Measurements from ENCODE around the gene TSPAN3.

Gene TSPAN3

DNA sequence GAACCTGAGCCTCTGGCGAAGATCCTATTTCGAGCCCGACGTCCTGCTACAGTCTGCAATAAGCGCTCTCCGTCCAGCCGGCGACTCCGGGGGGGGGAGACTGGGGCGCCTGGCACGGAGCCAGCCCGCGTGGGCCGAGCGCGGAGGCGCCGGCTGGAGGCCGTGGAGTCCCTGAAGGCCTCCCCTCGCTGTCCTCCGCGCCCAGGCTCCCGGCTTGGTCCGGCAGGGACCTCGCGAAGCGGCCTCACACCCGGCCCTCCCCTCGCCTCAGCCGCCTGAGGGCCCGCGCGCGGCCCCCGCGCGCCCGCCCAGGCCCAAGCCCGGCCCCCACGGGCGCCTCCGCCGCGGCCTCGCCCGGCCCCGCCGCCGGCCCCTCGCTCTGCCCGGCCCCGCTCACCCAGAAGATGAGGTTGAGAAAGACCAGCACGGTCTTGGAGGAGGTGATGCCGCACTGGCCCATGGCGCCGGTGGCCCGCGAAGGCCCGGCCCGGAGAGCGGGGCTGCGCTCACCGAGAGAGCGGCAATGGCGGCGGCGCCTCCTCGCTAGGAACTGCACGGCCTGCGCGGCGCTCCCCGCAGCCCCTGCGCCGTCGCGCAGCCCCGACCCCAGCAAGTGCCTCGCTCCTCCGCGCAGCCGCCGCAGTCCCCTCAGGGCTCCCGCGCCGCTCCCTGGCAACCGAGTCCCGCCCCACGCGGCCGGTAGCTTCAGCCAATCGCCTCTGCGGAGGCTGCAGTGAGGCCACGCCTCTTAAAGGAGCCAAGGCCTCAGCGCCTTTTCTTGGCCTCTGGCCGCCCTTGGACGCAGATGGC is at the start of gene TSPAN3:
TSPAN3 (minus strand) TSS at position 615 of the 810 bp plus-strand sequence; CDS start at position 460, 155 bp downstream.
- peak; percentile 90 for DNase-seq

- DNase-seq, result no peak
Measured at GRCh38 chr15:77120576-77120975, 49.7 kb upstream of the TSPAN3 start.

DNA sequence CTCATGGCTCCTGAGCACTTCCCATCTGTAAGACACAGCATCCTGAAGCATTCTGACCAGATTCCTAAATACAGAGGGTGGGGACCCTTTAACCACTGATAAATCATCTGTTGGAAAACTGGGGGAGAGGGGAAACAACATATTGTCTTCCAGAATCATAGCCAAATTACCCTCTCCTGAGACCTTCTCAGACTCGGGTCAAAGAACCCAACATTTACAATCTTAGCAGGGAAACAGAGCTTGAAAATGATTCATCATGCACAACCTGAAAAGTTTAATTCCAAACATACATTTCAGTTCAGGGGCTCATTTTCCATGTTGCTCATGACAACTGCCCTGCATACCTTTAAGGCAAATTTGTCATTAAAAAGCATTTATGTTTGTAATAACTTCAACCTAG is 48.5 kb upstream of the TSPAN3 start:
- DNase-seq, result no peak

DNA sequence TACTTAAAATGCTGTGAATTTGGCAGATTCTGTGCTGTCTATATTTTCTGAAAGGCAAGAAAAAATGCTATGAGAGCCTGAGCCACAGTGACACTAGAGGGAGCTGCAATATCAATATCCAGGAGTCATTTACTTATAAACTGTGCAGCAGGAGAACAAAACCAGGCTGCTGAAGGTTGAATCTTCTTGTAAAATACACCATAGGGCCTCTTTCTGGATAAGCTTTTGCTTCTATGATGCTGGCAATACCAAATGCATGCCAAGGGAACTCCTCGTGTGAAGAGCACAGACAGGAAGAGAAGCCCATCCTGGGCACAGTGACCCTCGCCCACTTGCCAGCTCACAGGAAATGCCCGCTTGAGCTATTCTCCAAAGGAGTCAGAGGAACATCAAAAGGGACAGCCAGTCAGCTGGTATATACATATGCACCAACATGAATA is 48.0 kb upstream of the TSPAN3 start:
- DNase-seq, result peak; percentile 75

DNA sequence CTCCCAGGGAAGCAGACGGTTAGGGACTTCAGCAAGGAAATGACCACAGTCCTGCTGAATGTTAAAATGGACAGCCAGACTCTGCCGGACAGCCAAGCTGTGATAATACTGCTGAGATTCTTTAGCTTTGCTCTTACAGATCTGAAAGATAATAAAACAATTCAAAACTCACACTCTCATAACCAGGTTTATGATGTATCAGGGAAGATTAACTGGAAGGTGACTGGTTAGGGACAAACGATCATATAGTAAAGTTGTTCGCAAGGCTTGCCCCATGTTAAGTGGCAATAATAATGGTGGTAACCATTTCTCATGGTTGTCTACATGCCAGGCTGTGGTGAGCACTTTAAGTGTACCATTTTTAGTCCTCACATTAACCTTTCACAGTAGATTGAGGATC is 44.3 kb upstream of the TSPAN3 start:
- DNase-seq, result no peak

- no peak for DNase-seq
Measured at GRCh38 chr15:77112838-77113504, 42.1 kb upstream of the TSPAN3 start.

- DNase-seq, result no peak
Measured at GRCh38 chr15:77111789-77112188, 40.9 kb upstream of the TSPAN3 start.

DNA sequence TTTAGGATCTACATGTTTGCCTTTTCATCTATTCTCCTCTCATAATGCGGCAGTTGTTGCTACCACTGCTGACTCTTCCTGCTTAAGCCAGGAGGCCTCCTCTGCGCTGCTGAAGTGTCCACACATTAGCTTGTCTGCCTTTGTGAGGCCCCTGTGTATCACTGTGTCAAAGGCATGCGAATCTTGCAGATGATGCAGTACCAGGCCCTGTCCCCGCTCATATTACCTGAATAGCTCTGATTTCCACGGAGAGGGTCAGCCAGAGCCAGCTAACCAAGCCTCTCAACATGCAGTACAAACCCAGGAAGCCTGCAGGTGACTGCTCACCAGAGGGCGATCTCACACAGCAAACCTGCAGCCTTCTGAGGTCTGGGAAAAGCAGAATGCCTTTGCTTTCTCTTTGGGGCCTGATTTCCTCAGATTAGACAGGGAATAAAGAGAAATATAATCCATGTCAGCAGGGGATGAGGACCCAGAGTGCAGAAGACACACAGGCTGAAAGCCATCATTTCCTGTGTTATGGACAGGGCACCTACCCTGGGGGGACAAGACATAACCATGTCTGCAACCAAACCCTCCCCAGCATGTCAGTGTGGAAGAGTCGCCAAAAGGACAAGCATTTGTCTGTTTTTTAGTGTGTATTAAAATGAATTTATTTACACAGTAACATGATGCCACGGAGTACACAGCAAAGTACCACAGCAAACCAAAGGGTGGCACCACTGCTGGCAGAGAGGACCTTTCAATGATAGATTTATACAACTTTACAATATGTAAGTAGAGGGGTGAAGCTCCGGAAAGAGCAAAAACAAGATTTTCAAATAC is 36.8 kb upstream of the TSPAN3 start:
- peak; percentile 41 for DNase-seq

DNA sequence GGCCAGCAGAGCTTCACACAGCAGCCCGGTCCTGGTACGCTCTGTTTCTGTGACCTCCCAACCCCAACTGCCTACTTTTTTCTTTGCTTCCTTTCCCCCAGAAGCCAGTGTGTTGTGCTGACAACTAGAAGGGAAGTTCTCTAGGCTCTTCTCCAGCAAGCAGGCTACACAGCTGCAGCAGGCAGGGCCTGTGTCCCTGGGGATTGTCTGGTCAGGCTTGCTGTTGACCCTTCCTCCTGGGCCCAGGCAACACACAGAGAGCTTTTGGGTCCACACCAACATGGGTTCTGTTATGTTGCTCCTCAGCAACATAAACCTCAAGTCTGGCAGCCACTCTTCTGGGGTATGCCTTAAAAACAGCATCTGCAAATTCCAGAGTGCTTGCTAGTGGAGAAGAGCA is 36.2 kb upstream of the TSPAN3 start:
- no peak for DNase-seq

- DNase-seq, result no peak
Measured at GRCh38 chr15:77104155-77104554, 33.2 kb upstream of the TSPAN3 start.

GRCh38 chr15:77099741-77100463 is 29.0 kb upstream of the TSPAN3 start:
- no peak for DNase-seq

GRCh38 chr15:77098572-77098971 is 27.7 kb upstream of the TSPAN3 start:
- DNase-seq, result no peak

GRCh38 chr15:77097921-77098320 is 27.0 kb upstream of the TSPAN3 start:
- DNase-seq, result no peak

- no peak for DNase-seq
Measured at GRCh38 chr15:77097248-77097721, 26.4 kb upstream of the TSPAN3 start.

- DNase-seq, result no peak
Measured at GRCh38 chr15:77096541-77096940, 25.6 kb upstream of the TSPAN3 start.

- no peak for DNase-seq
Measured at GRCh38 chr15:77096138-77096537, 25.2 kb upstream of the TSPAN3 start.

DNA sequence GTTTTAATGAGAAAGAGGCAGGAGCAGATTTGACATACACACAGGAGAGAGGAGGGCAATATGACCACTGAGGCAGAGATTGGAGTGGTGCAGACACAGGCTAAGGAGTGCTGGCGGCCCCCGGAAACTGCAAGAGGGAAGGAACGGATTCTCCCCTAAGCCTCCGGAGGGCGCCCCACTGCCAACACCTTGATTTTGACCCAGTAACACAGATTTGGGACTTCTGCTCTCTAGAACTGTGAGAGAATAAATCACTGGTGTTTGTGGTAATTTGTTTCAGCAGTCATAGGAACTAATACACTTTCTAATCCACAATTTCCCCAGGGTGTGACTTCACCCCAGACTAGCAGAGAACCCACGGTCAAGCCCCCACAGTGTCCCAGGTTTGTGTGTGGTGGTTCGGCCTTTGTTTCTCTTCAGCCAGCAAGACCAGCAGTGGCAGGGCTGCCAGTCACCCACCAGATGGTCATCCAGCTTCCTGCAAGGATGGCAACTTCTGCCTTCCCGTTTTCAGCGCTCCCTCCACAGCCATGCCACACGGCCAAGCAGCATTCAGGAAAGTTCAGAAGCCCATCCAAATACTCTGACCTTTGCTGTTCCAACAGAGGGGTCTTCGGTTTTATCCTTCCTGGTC is 23.6 kb upstream of the TSPAN3 start:
- DNase-seq, result peak; percentile 13

DNA sequence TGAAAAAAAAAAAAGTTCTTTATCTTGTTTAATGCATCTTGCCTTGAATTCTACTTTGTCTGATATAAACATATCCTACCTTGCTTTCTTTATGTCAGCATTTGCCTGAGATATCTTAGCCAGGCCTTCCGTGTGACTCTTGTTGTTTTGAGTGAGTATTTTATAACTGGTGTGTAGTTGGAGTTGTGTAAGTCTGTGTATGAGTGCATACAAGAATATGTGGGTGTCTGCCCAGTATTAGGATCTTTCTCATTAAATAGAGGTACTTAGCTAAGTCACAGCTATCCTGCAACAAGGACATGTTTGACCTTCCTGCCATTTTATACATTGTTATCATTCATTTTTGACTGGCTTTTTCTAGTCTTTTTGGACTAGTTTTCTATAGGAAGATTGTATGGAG is 22.5 kb upstream of the TSPAN3 start:
- no peak for DNase-seq

GRCh38 chr15:77091097-77091496 is 20.2 kb upstream of the TSPAN3 start:
- DNase-seq, result no peak

DNA sequence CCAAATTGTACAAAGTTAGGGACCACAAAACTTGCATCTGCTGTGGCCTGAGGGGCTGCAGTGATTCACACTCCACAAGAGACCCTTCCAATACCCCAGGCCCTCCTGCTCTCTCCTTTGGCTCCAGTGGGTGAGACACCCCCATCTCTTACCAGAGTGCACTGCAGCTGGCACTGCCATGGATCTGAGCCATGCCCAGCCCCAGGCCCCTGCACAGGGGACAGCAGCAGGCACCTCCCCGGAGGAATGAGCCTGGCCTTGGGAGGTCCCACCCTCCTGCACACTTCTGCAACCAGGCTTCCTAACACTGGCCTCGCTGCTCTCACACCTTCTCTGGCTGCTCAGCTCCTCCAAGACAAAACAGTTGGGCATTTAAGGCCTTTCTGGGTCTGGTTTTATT is 16.3 kb upstream of the TSPAN3 start:
- DNase-seq, result no peak

- DNase-seq, result no peak
Measured at GRCh38 chr15:77085297-77085696, 14.4 kb upstream of the TSPAN3 start.

- no peak for DNase-seq
Measured at GRCh38 chr15:77084436-77084835, 13.5 kb upstream of the TSPAN3 start.

All from hematopoietic multipotent progenitor cell treated with erythropoietin and hydrocortisone succinate and interleukin-3 and kit ligand, for 8 days (in vitro differentiated cells).